Measurements from ENCODE around the gene EIF5AL1. TPM values are rescaled to one million over a fixed set of nuclear protein-coding genes. Genes with fewer than 3 reads are reported as not detected.
"Not testable (repeated sequence)": the region's sequence is repeated elsewhere in the genome, so short reads cannot be mapped to it uniquely, and the experiment has no call there.

The EIF5AL1 gene
- total RNA-seq, 4 donors from 2014 or later, result 0.90 TPM; not detected in 3

DNA sequence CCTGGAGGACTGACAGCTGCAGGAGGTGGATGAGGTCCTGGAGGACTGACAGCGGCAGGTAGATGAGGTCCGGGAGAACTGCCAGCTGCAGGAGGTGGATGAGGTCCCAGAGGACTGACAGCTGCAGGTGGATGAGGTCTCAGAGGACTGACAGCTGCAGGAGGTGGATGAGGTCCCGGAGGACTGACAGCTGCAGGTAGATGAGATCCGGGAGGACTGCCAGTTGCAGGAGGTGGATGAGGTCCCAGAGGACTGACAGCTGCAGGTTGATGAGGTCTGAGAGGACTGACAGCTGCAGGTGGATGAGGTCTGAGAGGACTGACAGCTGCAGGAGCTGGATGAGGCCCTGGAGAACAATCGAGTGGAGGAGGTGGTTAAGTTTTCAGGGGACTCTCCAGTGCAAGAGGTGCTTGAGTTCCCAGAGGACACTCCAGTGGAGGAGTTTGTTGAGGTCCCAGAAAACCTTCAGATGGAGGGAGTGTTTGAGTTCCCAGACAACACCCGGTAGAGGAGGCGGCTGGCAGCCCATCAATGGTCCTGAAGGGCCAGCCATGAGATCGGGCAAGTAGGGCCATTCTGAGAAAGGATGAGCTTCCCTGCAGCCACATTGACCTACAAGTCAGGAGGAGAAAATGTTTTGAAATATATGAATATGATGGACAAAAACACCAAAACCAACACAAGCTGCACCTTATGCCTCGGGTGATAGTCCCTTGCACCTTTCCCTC lies 4.7 kb upstream of the EIF5AL1 start:
- no peak overlapping the region for H3K4me3 ChIP-seq
- no peak for DNase-seq (ENCODE audit: low spot score in 2 of 2)
- H3K27me3 ChIP-seq, result no peaks in the 10 kb centered on the region
- H3K27ac ChIP-seq, result no peak overlapping the region
- H3K9me3 ChIP-seq, result no peaks in the 10 kb centered on the region
- no peaks in the 10 kb centered on the region for H3K36me3 ChIP-seq
- no peaks in the 10 kb centered on the region for H3K4me1 ChIP-seq
- no peak for TF ChIP-seq EP300 (IDR thresholded peaks at IDR 0.05)
- no peak for TF ChIP-seq POLR2A (IDR thresholded peaks at IDR 0.05)
- TF ChIP-seq, protein P1, sequence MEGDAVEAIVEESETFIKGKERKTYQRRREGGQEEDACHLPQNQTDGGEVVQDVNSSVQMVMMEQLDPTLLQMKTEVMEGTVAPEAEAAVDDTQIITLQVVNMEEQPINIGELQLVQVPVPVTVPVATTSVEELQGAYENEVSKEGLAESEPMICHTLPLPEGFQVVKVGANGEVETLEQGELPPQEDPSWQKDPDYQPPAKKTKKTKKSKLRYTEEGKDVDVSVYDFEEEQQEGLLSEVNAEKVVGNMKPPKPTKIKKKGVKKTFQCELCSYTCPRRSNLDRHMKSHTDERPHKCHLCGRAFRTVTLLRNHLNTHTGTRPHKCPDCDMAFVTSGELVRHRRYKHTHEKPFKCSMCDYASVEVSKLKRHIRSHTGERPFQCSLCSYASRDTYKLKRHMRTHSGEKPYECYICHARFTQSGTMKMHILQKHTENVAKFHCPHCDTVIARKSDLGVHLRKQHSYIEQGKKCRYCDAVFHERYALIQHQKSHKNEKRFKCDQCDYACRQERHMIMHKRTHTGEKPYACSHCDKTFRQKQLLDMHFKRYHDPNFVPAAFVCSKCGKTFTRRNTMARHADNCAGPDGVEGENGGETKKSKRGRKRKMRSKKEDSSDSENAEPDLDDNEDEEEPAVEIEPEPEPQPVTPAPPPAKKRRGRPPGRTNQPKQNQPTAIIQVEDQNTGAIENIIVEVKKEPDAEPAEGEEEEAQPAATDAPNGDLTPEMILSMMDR (IDR thresholded peaks at IDR 0.05), result no peak
- WGBS, 2 donors, result 78% methylated on average over 9 of the region's 9 CpGs

DNA sequence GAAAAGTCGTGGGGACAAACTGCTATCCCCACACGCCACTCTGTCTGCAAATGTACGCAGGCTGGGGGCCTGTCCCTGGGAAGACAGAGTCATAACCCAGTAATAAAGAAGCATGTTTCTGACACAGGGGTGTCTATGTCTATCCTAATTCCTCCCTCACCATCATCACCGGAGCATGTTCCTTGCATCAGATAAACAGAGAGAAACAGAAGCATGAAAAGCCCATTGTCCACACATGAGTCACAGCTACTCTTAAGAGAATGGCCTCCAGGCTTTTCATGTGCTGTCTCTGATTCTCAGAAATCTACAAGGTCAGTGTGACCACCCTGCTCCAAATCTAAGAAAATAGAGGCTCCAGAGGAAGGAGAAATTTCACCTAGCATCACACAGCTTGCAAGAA lies 4.1 kb upstream of the EIF5AL1 start:
- H3K4me3 ChIP-seq; H3K9me3 ChIP-seq; H3K27me3 ChIP-seq; H3K4me1 ChIP-seq; H3K27ac ChIP-seq; DNase-seq (ENCODE audit: low spot score in 2 of 2); H3K36me3 ChIP-seq: not testable (repeated sequence)
- WGBS, 2 donors, result 61 to 72% methylated on average over 3 of the region's 4 CpGs

DNA sequence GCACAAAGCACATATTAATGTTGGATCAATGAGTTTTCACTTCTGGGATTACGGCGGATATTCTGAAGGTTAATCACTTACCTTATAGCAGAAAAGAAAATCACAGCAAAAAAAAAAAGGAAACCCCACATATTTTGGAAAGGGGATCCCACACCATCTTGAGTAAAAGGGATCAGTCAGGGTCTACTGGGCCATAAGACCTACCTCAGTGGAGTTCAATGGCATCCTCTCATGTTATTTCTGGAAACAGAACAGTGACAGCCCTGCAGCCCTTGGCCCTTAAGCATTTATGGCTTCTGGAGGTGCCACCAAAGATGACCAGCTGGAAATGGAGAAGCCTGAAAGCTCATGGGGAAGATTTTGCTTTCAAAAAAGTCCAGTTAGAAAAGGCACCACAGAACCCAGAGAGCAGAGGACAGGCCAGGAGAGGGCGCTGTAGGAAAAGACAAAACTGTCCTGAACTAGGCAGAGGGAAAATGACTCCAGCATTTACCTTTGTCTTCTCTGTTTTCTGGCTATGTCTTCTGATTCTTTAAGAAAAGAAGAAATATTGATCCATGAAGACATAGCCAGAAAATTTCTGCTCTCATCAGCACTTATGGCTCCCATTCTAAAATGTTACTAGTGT lies 2.9 kb upstream of the EIF5AL1 start:
- not testable (repeated sequence) for DNase-seq (ENCODE audit: low spot score in 2 of 2); H3K27ac ChIP-seq; H3K4me1 ChIP-seq; H3K4me3 ChIP-seq; H3K36me3 ChIP-seq; H3K9me3 ChIP-seq; H3K27me3 ChIP-seq
- 94 to 96% methylated on average over 2 of the region's 3 CpGs for WGBS, 2 donors

DNA sequence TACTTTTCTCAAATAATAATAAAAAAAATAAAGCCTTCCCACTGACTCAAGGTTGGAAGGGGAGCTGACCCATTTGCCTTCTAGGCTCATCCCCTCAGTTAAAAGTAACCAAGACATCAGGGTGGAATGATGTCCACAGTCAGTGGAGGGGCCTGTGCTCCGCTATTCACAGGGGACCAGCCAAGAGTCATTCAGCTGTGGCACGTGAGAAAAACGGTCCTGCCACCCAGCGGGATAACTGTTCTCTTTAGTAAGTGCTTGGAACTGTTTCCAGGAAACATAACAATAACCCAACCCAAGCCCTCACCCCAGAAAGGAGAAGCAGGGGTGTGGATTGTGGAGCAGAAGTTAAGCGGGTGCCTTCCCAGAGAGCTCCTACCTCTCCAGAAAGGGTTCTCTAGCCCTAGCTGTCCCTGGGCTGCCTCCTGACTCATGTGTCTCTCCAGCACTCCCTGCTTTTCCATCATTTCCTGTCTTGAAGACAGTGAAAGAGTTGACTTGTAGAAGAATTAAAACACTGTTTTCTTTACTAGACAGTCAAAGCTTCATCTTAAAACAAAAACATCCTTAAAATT lies 2.3 kb upstream of the EIF5AL1 start:
- not testable (repeated sequence) for H3K4me1 ChIP-seq; H3K27ac ChIP-seq; H3K27me3 ChIP-seq; H3K9me3 ChIP-seq; DNase-seq (ENCODE audit: low spot score in 2 of 2); H3K4me3 ChIP-seq; H3K36me3 ChIP-seq
- WGBS, 2 donors, result 47% methylated on average over 3 of the region's 5 CpGs; no CpG with 5 or more reads in 1 of the 2 donors

GRCh38 chr10:79516532-79517205 lies 4.3 kb downstream of the EIF5AL1 start:
- not testable (repeated sequence) for H3K4me3 ChIP-seq; DNase-seq (ENCODE audit: low spot score in 2 of 2); H3K4me1 ChIP-seq; H3K27me3 ChIP-seq; H3K27ac ChIP-seq; H3K9me3 ChIP-seq; H3K36me3 ChIP-seq
- whole genome bisulfite sequencing, 2 donors, result 35 to 38% methylated on average over 7 of the region's 7 CpGs

DNA sequence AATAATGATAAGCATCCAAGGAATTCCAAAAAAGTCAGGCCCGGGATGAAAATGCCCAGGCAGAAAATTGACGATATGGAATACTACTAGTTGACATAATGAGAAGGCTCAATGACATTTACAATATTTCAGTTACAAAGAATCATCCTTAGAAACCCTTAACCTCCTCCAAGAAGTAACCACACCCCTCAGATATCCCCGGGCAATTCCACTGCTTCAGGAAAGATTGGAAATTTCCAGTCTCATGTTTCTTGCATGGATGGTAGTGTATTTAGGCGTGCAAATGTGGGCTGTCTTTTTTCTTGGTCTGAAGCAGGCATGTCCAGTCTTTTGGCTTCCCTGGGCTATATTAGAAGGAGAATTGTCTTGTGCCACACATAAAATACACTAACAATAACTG lies 5.2 kb downstream of the EIF5AL1 start:
- not testable (repeated sequence) for H3K9me3 ChIP-seq; H3K27me3 ChIP-seq; H3K36me3 ChIP-seq; DNase-seq (ENCODE audit: low spot score in 2 of 2); H3K27ac ChIP-seq; H3K4me1 ChIP-seq; H3K4me3 ChIP-seq
- 45 to 53% methylated on average over 2 to 4 of the region's 4 CpGs for WGBS, 2 donors

DNA sequence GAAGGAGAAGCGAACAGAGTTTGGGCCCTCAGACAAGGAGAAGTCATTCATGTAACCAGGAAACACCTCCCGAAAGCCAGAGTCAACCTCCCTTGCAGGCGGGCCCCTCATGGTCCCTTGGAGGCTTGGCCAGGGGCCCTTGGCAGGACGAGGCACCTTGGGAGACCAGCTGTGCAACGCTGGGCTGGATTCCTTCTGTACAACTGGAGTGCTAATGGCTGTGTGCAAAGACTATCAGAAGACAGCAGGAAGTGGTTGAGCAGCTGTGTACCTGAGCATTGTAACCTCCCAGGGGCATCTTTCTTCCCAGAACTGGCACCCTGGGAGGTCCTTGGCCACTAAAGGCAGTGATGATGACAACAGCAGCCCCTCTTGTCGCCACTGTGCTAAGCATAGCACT lies 9.4 kb downstream of the EIF5AL1 start:
- DNase-seq (ENCODE audit: low spot score in 2 of 2); H3K9me3 ChIP-seq; H3K4me3 ChIP-seq; H3K27me3 ChIP-seq; H3K27ac ChIP-seq; H3K36me3 ChIP-seq; H3K4me1 ChIP-seq: not testable (repeated sequence)
- WGBS, 2 donors, result 60 to 76% methylated on average over 5 to 6 of the region's 6 CpGs

DNA sequence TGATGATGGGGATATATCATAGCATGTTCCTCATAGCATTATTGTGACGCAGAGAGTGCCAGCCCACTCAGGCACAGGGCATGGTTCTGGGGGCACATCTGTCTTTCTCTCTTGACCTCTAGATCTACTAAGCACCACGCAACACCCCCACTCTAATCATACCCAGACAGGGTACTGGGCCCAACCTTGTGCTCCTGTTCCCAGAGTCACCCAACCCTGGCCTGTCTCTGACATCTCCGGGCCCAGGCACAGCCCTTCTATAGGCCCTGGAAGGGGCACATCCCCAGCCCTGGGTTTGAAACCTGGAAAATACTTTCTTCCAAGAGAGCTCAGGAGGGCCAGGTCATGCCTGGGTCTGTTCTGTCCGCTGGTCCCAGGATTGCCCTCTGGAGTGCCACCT lies 10.1 kb downstream of the EIF5AL1 start:
- DNase-seq (ENCODE audit: low spot score in 2 of 2); H3K27me3 ChIP-seq; H3K4me1 ChIP-seq; H3K36me3 ChIP-seq; H3K9me3 ChIP-seq; H3K4me3 ChIP-seq; H3K27ac ChIP-seq: not testable (repeated sequence)
- 79 to 80% methylated on average over 2 of the region's 4 CpGs for WGBS, 2 donors

DNA sequence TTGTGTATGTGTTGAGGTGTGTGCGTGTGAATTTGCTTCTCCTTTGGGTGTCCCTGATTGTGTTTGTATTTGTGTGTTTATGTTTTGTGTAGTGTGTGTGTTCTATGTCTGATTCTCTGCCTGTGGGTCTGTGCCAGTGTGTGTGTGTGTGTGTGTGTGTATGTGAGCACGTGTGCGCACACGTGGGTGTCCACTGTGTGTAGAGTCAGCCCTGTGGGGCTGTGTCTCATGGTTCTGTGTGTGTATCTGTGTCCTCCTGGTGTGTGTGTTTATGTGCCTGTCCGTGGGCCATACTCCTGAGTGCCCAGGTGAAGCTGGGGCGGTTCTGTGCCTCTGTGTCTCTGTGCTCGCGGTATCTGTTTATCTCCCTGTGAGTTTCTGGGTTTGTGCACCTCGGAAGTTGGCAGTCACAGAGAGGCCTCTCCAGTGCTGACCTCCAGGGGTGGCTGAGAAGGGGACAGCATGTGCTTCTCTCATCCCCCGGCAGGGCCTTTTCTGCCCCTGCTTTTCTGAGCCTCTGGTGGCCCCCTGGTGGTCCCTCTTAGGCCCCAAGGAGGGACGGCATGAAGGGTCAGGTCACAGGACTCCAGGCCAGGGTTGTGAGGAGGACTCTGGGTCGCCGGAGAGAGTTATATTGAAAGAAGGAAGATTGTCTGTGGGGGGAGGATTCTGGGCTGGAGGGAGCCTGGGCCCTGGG lies 11.0 kb downstream of the EIF5AL1 start:
- DNase-seq (ENCODE audit: low spot score in 2 of 2); H3K4me3 ChIP-seq; H3K36me3 ChIP-seq; H3K9me3 ChIP-seq; H3K27me3 ChIP-seq; H3K4me1 ChIP-seq; H3K27ac ChIP-seq: not testable (repeated sequence)
- 74 to 75% methylated on average over 9 to 10 of the region's 13 CpGs for WGBS, 2 donors

DNA sequence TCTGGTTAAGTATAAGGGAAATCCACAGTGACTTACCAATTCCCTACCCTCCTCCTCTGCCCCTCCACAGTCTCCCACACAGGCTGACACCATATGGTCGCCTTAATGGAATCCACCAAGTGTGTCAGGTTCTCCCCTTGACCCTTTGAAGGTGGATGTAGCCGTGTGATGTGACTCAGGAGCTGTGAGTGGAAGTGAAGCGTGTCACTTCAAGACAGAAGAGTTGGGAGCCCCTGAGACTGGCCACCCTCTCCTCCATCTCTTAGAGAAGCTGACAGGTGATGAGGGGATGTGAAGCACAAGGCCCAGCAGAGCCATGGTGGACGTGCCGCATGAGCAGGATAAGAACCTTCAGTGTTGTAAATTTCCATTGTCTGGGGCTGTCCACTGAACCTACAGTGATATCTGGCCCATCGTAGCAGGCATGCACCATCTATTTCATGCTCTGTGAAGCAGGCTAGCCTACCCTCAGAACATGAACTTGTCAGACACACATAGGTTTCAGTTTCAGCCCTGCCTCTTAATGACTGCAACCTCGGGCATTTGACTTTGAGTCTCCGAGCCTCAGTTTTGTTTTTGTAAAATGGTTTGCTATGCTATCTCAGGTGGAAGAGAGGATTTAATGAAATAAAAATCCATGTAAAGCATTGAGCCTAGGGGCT lies 12.8 kb downstream of the EIF5AL1 start:
- H3K27ac ChIP-seq, result not testable (repeated sequence)

GRCh38 chr10:79528261-79528660 lies 15.9 kb downstream of the EIF5AL1 start:
- not testable (repeated sequence) for H3K27me3 ChIP-seq; H3K4me1 ChIP-seq; DNase-seq (ENCODE audit: low spot score in 2 of 2); H3K36me3 ChIP-seq; H3K27ac ChIP-seq; H3K4me3 ChIP-seq; H3K9me3 ChIP-seq
- 86 to 93% methylated on average over 4 of the region's 4 CpGs for WGBS, 2 donors

More for the DNA sequence above, 12.8 kb downstream of the EIF5AL1 start:
- not testable (repeated sequence) for DNase-seq (ENCODE audit: low spot score in 2 of 2); H3K4me3 ChIP-seq; H3K27me3 ChIP-seq; H3K9me3 ChIP-seq; H3K4me1 ChIP-seq; H3K36me3 ChIP-seq
- WGBS, 2 donors, result 85 to 96% methylated on average over 5 to 7 of the region's 8 CpGs

Data from tibial nerve (tissue), 4 donors.